Gastrocnemius medialis (tissue), 4 donors: ENCODE data around the gene NHERF2. TPM values are rescaled to one million over a fixed set of nuclear protein-coding genes. Genes with fewer than 3 reads are reported as not detected.

Source experiments
- ATAC-seq, 2 donors: fragments of 150-250 bp; one replicate each; pipeline ENCODE4 v1.9.1; 2016
- DNase-seq, 2 donors: peaks; one replicate each; pipeline ENCODE4 v3.0.0-alpha.2; 2019
- H3K27ac ChIP-seq, 4 donors: fragments of 200-600 bp; sonication (generic); 1 replicate in 1 of 4; 2 replicates in 3 of 4; pipeline ENCODE4 v1.5.1; 2016 to 2018; ENCODE audit warnings: mild to moderate bottlenecking in 2 of 4, moderate library complexity in 1 of 4
- H3K27me3 ChIP-seq, 3 donors: fragments of 200-600 bp; sonication (generic) in 2 of 3; 1 replicate in 1 of 3; 2 replicates in 2 of 3; pipeline versions ENCODE4 v1.5.1 to v1.6.0; 2016 to 2019; ENCODE audit warnings: mild to moderate bottlenecking in 1 of 3, moderate library complexity in 1 of 3
- H3K36me3 ChIP-seq, 2 donors: fragments of 200-600 bp; sonication (generic) in 1 of 2; one replicate each; pipeline ENCODE4 v1.5.1; 2017 to 2018
- H3K4me1 ChIP-seq, 2 donors: fragments of 200-600 bp; sonication (generic) in 1 of 2; one replicate each; pipeline ENCODE4 v1.5.1; 2016 to 2017; ENCODE audit warnings: mild to moderate bottlenecking in 2 of 2
- H3K4me3 ChIP-seq, 4 donors: fragments of 200-600 bp; sonication (generic) in 3 of 4; 1 replicate in 1 of 4; 2 replicates in 3 of 4; pipeline ENCODE4 v1.5.1; 2016 to 2019; ENCODE audit warnings: mild to moderate bottlenecking in 2 of 4
- H3K9me3 ChIP-seq, 3 donors: fragments of 200-600 bp; sonication (generic) in 2 of 3; 1 replicate in 1 of 3; 2 replicates in 2 of 3; pipeline ENCODE4 v1.5.1; 2016 to 2019
- POLR2A ChIP-seq, 2 donors: fragments of 450-650 bp; IDR thresholded peaks; one replicate each; pipeline ENCODE4 v1.6.1; 2017; ENCODE audit warnings: antibody characterized with exemption in 2 of 2, mild to moderate bottlenecking in 2 of 2, moderate library complexity in 2 of 2
- in situ Hi-C, 4 donors: fragments of 200-750 bp; cut with MboI; loops; one replicate each; pipeline versions ENCODE4 v1.15.0 to v1.8.0; 2017; ENCODE audit warnings: low sequenced_read_pairs in 4 of 4
- intact Hi-C: fragments of 100-400 bp; cut with DNase I; formaldehyde crosslinking; loops from one replicate; pipeline ENCODE4 v1.15.1; 2023; ENCODE audit warnings: low total_unique reads
- total RNA-seq, 4 donors: library from RNA; depleted of rRNA; stranded (reverse); fragments of >200 nt; gene quantifications; one replicate each; pipeline versions ENCODE4 v1.1.0 to v1.2.3, GENCODE V29; 2016
- TF ChIP-seq, protein P1 (sequence below), 5 experiments: fragments of 450-650 bp in 3 of 5; fragments of 200-600 bp in 2 of 5; sonication (generic) in 2 of 5; IDR thresholded peaks in 4 of 5; conservative IDR thresholded peaks in 1 of 5; 1 replicate in 4 of 5; 2 replicates in 1 of 5; pipeline ENCODE4 v1.5.1; 2016 to 2019; ENCODE audit warnings: antibody characterized with exemption in 5 of 5, mild to moderate bottlenecking in 3 of 5, moderate library complexity in 3 of 5

The NHERF2 gene
- total RNA-seq, 4 donors from 2014 or later, result 51.6 to 86.9 (median 74.4) TPM

- in situ Hi-C loops (no loop called here), intact Hi-C loops (no loop called here)
- TF ChIP-seq POLR2A (IDR thresholded peaks at IDR 0.05), result no peak
- TF ChIP-seq, protein P1, sequence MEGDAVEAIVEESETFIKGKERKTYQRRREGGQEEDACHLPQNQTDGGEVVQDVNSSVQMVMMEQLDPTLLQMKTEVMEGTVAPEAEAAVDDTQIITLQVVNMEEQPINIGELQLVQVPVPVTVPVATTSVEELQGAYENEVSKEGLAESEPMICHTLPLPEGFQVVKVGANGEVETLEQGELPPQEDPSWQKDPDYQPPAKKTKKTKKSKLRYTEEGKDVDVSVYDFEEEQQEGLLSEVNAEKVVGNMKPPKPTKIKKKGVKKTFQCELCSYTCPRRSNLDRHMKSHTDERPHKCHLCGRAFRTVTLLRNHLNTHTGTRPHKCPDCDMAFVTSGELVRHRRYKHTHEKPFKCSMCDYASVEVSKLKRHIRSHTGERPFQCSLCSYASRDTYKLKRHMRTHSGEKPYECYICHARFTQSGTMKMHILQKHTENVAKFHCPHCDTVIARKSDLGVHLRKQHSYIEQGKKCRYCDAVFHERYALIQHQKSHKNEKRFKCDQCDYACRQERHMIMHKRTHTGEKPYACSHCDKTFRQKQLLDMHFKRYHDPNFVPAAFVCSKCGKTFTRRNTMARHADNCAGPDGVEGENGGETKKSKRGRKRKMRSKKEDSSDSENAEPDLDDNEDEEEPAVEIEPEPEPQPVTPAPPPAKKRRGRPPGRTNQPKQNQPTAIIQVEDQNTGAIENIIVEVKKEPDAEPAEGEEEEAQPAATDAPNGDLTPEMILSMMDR (IDR thresholded peaks at IDR 0.05 in 4 of 5, conservative IDR thresholded peaks at IDR 0.05 in 1 of 5), result no peak
- no peaks in the 10 kb centered on the region for H3K9me3 ChIP-seq
- peaks cover 7 to 16% of the 10 kb centered on the region in 2 donors for H3K4me1 ChIP-seq
- H3K4me3 ChIP-seq, result peak overlapping the region in 2 of 4 donors; percentile 59 to 74
- no peak for DNase-seq
- peak overlapping the region in 1 of 4 donors; percentile 36 for H3K27ac ChIP-seq
- H3K27me3 ChIP-seq, result peaks cover 30 to 38% (median 34%) of the 10 kb centered on the region in 3 donors
- ATAC-seq, result peak in 1 of 2 donors; percentile 3
- H3K36me3 ChIP-seq, result peaks cover 0 to 2% of the 10 kb centered on the region in 2 donors
These were observed 33.9 kb upstream of the NHERF2 start for GRCh38 chr16:1992704-1993317.

- intact Hi-C loops (no loop called here), in situ Hi-C loops (no loop called here)
- H3K27ac ChIP-seq, result no peak overlapping the region
These were observed 33.0 kb upstream of the NHERF2 start for GRCh38 chr16:1993731-1994131.

DNA sequence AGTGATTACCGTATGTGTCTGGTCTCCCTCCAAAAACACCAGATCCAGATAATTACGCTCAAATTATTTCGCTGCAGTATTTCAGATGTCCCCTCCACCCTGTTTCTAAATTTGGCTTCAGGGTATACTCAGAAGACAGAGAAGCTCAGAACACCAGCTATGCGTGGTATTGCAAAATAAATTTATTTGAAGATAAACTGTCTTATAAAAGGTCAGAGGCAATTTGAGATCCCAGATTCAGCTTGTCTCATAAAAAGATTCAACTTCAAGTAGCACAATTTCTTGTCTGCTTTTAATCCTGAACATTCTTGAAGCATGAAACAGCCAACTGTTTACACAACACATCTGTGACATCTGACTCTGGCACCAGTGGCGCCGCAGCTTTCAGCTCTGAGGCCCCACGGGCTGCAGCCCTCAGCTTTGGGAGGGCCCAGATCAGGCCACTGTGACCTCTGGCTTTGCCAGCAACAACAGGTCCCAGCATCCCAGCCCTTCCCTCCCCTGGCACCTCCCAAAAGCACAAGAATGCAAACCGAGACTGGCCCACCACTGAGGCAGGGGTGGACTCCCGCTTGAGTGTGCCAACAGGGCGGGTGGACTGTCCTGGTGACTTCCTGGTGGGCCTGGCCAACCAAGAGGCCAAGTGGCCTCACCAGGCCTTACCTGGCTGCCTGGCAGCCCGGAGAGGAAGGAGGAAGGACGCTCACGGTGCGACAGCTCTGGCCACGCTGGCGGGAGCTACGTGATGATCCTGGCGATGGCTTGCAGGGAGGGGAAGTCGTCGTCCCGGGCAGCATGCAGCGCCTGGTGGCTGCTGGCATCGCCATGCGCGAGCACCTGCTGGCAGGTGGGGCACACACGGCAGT, 29.0 kb upstream of the NHERF2 start:
- TF ChIP-seq, protein P1 (IDR thresholded peaks at IDR 0.05 in 4 of 5, conservative IDR thresholded peaks at IDR 0.05 in 1 of 5), result no peak
- TF ChIP-seq POLR2A (IDR thresholded peaks at IDR 0.05), result no peak
- DNase-seq (peak in 1 of 2 donors; percentile 56), ATAC-seq (peak in 1 of 2 donors; percentile 59)
- Histone ChIP-seq H3K27ac (peak overlapping the region in 1 of 4 donors; percentile 54), H3K9me3 (no peaks in the 10 kb centered on the region), H3K4me3 (no peak overlapping the region), H3K27me3 (peaks cover 0 to 2% (median 0%) of the 10 kb centered on the region in 3 donors), H3K4me1 (no peaks in the 10 kb centered on the region), H3K36me3 (peaks cover 0 to 47% of the 10 kb centered on the region in 2 donors)
- in situ Hi-C loops (no loop called here), intact Hi-C loops (no loop called here)

More at GRCh38 chr16:1993731-1994131, 33.0 kb upstream of the NHERF2 start:
- DNase-seq (no peak), ATAC-seq (no peak)
- TF ChIP-seq, protein P1 (IDR thresholded peaks at IDR 0.05 in 4 of 5, conservative IDR thresholded peaks at IDR 0.05 in 1 of 5), result no peak
- no peak for TF ChIP-seq POLR2A (IDR thresholded peaks at IDR 0.05)
- peaks cover 26 to 32% (median 30%) of the 10 kb centered on the region in 3 donors for H3K27me3 ChIP-seq
- peaks cover 0 to 11% of the 10 kb centered on the region in 2 donors for H3K36me3 ChIP-seq
- H3K4me3 ChIP-seq, result no peak overlapping the region
- H3K9me3 ChIP-seq, result no peaks in the 10 kb centered on the region
- peaks cover 7 to 16% of the 10 kb centered on the region in 2 donors for H3K4me1 ChIP-seq

DNA sequence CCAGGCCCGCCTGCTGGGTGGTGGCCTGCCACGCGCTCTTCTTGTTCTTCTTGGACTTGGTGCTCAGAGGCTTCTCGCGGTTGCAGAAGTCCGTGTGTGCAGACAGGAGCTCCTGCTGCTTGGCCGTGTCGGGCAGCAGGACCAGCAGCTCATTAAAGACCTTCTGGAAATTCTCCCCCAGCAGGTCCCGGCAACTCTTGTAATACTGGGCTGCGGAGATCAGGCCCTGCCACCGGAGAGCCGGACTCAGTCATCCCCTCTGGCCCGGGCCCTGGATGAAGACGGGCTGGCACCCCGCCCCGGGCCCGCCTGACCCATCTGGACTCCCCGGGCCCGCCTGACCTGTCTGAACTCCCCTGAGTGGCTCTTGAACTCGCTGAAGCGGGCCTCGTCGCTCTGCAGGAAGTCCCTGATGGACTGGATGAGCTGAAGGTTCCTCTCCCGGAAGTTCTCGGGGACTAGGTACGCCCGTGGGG, 28.3 kb upstream of the NHERF2 start:
- H3K27ac ChIP-seq, result peak overlapping the region in 1 of 4 donors; percentile 54
- H3K36me3 ChIP-seq, result peaks cover 0 to 54% of the 10 kb centered on the region in 2 donors
- in situ Hi-C loops (no loop called here), intact Hi-C loops (no loop called here)
- DNase-seq (no peak), ATAC-seq (no peak)
- H3K9me3 ChIP-seq, result no peaks in the 10 kb centered on the region
- H3K4me3 ChIP-seq, result no peak overlapping the region
- no peak for TF ChIP-seq POLR2A (IDR thresholded peaks at IDR 0.05)
- TF ChIP-seq, protein P1 (IDR thresholded peaks at IDR 0.05 in 4 of 5, conservative IDR thresholded peaks at IDR 0.05 in 1 of 5), result no peak
- no peaks in the 10 kb centered on the region for H3K27me3 ChIP-seq
- H3K4me1 ChIP-seq, result peaks cover 0 to 3% of the 10 kb centered on the region in 2 donors
